ENCODE data around the gene ESR1. TPM values are rescaled to one million over a fixed set of nuclear protein-coding genes. Genes with fewer than 3 reads are reported as not detected.

ESR1 gene
- total and polyA plus RNA-seq, 9 of the 15 experiments (the other 6 are each of a cell fraction or from before 2014, with no cell fraction given) = 0.03 to 0.27 (median 0.08) TPM; not detected in 1

DNA sequence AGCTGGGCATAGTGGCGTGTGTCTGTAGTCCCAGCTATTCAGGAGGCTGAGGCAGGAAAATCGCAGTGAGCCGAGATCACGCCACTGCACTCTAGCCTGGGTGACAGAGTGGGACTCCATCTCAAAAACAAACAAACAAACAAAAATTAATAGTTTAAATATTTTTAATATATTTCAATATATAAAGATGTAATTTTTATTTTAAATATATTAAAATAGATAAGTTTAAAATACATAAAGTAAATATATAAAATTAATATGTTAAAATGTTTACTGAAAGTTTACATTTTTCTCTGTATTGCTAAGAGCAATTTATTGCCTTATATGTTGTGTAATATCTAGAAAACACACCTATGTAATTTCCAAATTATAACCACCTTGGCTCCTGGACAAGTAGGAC, 44.7 kb upstream of the ESR1 start:
- in situ Hi-C loops (cut with MboI) (no loop called here), intact Hi-C loops (cut with micrococcal nuclease) (no loop called here)
- Histone ChIP-seq H3K4me3 (no peak overlapping the region), H3K9me3 (replicated peaks; ENCODE audit: control insufficient read depth, insufficient read depth, low read depth, low read length) (no peaks in the 10 kb centered on the region), H3K4me2 (ENCODE audit: insufficient read depth, low read length) (no peak overlapping the region), H3K9me1 (ENCODE audit: control insufficient read depth, insufficient read depth, low read length) (no peaks in the 10 kb centered on the region), H3K9ac (ENCODE audit: insufficient read depth in 1 of 2, low read depth in 2 of 2, low read length in 2 of 2) (no peak overlapping the region), H3K79me2 (ENCODE audit: control insufficient read depth, insufficient read depth, low read length) (no peaks in the 10 kb centered on the region), H3K27me3 (ENCODE audit: control insufficient read depth in 2 of 2, insufficient read depth in 2 of 2, low read length in 2 of 2) (no peaks in the 10 kb centered on the region), H3K4me1 (replicated peaks in 1 of 2; ENCODE audit: control insufficient read depth in 2 of 2, insufficient read depth in 2 of 2, low read length in 2 of 2) (no peaks in the 10 kb centered on the region), H2AFZ (ENCODE audit: low read depth, low read length) (no peak overlapping the region), H3K36me3 (ENCODE audit: control insufficient read depth, insufficient read depth, low read length) (no peaks in the 10 kb centered on the region), H3K27ac (ENCODE audit: extremely low read depth, low read depth, low read length) (no peak overlapping the region), H4K20me1 (replicated peaks; ENCODE audit: control insufficient read depth, insufficient read depth, low read length) (no peaks in the 10 kb centered on the region)
- no peak for FAIRE-seq
- ChIA-PET POLR2A (no interaction called here), CTCF (ENCODE audit: low intra/inter-chr PET ratio) (interaction anchor here (0.8 kb wide), 1 partner anchor 1192 kb away, joined by 3 read pairs; no protein-coding TSS in a partner anchor)
- no peak for DNase-seq (ENCODE audit: extremely low read depth in 1 of 4, low spot score in 3 of 4)
- BruUV-seq (replicated peaks) = no TSS peak
- no peak for TF ChIP-seq CCNT2 (IDR thresholded peaks at IDR 0.05; ENCODE audit: borderline replicate concordance, extremely low read depth, insufficient read length, low read depth, low read length)
- no peak for TF ChIP-seq CTBP1 (IDR thresholded peaks at IDR 0.05; ENCODE audit: borderline replicate concordance)
- no peak for TF ChIP-seq MTA3 (IDR thresholded peaks at IDR 0.05; ENCODE audit: borderline replicate concordance)
- TF ChIP-seq KDM5B (IDR thresholded peaks at IDR 0.05; ENCODE audit: insufficient replicate concordance, low read depth, low read length) = no peak
- TF ChIP-seq, protein P1, sequence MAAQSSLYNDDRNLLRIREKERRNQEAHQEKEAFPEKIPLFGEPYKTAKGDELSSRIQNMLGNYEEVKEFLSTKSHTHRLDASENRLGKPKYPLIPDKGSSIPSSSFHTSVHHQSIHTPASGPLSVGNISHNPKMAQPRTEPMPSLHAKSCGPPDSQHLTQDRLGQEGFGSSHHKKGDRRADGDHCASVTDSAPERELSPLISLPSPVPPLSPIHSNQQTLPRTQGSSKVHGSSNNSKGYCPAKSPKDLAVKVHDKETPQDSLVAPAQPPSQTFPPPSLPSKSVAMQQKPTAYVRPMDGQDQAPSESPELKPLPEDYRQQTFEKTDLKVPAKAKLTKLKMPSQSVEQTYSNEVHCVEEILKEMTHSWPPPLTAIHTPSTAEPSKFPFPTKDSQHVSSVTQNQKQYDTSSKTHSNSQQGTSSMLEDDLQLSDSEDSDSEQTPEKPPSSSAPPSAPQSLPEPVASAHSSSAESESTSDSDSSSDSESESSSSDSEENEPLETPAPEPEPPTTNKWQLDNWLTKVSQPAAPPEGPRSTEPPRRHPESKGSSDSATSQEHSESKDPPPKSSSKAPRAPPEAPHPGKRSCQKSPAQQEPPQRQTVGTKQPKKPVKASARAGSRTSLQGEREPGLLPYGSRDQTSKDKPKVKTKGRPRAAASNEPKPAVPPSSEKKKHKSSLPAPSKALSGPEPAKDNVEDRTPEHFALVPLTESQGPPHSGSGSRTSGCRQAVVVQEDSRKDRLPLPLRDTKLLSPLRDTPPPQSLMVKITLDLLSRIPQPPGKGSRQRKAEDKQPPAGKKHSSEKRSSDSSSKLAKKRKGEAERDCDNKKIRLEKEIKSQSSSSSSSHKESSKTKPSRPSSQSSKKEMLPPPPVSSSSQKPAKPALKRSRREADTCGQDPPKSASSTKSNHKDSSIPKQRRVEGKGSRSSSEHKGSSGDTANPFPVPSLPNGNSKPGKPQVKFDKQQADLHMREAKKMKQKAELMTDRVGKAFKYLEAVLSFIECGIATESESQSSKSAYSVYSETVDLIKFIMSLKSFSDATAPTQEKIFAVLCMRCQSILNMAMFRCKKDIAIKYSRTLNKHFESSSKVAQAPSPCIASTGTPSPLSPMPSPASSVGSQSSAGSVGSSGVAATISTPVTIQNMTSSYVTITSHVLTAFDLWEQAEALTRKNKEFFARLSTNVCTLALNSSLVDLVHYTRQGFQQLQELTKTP (IDR thresholded peaks at IDR 0.05; ENCODE audit: low read depth in 1 of 2, partially characterized antibody in 2 of 2) = no peak
- no peak for TF ChIP-seq XRCC5 (IDR thresholded peaks at IDR 0.05; ENCODE audit: low read depth, low read length)
- TF ChIP-seq PCBP2 (IDR thresholded peaks at IDR 0.05; ENCODE audit: low read depth, low read length, poor library complexity, severe bottlenecking) = no peak
- no peak for TF ChIP-seq ZNF3 (CRISPR knock-in tag; IDR thresholded peaks at IDR 0.05)
- TF ChIP-seq ZNF217 (CRISPR knock-in tag; IDR thresholded peaks at IDR 0.05) = no peak
- no peak for TF ChIP-seq MEF2D (tag; conservative IDR thresholded peaks at IDR 0.05; ENCODE audit: low read depth)
- WGBS (ENCODE audit: insufficient coverage, low coverage, missing lambda C conversion rate) = 4% methylated on average over 4 of the region's 4 CpGs
- no peak for ATAC-seq
